NCI-H2081 (cell line): ENCODE measurements around the gene SLC43A2.

Source experiments
- DNase-seq, 2 experiments: peaks; one replicate each; lab custom pipeline; 2025; lab: John Stamatoyannopoulos, UW

The SLC43A2 gene

GRCh38 chr17:1562176-1562643 lies 66.4 kb downstream of the SLC43A2 start:
- peak in 1 of 2 experiments; percentile 46 for DNase-seq

GRCh38 chr17:1561420-1562175 lies 67.0 kb downstream of the SLC43A2 start:
- DNase-seq, result no peak

DNA sequence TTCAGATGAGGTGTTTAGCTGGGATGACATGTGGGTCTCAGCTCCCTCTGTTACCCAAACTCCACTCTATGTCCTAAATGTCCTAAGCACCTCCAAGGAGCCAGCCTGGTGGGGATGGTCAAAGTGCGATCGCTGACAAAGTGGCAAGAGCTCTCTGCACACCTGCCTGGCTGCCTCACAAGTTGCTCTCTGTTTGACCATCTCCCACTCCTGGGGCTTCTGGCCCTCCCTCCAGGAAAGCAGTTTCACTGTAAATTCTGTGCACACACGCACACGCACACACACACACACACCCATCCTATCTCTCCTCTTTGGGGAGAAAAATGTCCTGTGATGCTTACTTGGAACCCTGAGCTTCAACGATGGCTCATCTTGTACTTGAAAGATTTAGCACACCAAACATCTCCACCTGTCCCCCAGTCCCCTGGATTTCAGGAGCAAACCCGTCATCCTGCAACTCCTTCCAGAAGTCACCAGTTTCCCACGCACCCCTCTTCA lies 67.7 kb downstream of the SLC43A2 start:
- no peak for DNase-seq

- DNase-seq, result no peak
Observed at GRCh38 chr17:1560101-1560857, 68.4 kb downstream of the SLC43A2 start.

DNA sequence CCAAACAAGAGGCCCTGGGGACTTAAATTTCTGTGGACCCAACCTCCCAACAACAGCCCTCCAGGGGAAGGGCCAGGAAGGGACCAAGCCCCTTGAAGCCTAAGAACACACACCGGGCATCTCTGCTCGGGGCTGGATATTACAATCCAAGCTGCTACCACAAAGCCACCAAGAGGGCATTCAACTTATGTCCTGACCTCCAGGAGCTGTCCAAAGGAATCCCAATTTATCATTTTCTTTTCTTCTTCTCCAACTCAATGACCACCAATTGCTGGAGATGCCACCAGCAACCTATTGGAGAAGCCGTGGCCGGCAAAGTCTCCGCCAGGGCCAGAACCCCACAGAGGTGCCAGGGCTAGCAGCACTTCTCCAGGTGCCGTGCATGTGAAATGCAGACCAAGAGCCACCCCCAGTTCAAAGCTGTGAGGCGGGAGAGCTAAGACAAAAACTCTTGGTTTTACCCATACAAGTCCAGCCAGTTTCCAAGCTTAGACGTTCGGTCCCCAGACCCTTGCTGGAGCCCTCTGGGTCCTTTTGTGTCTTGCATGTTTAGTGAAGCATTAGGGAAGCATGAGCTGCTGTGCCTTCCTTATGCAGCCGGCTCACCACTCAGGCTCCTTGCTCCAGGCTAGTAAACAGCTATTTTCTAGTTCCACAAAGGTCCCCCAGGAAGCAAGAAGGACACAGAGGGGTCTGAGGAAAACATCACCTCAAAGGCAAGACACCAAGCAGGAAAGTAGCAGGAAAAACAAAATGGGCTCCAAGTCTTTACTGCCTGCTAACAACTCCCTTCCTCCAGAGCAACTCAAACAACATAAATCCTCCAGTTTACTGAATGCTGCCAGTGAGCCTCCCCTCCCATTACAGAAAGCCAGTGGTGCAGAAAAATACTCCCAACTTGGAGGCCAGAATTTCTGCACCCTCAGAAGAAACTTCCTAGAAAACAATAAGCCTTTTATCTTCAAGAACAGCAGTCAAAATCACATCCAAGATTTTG lies 69.3 kb downstream of the SLC43A2 start:
- no peak for DNase-seq

- no peak for DNase-seq
Observed at GRCh38 chr17:1558401-1558800, 70.2 kb downstream of the SLC43A2 start.

DNA sequence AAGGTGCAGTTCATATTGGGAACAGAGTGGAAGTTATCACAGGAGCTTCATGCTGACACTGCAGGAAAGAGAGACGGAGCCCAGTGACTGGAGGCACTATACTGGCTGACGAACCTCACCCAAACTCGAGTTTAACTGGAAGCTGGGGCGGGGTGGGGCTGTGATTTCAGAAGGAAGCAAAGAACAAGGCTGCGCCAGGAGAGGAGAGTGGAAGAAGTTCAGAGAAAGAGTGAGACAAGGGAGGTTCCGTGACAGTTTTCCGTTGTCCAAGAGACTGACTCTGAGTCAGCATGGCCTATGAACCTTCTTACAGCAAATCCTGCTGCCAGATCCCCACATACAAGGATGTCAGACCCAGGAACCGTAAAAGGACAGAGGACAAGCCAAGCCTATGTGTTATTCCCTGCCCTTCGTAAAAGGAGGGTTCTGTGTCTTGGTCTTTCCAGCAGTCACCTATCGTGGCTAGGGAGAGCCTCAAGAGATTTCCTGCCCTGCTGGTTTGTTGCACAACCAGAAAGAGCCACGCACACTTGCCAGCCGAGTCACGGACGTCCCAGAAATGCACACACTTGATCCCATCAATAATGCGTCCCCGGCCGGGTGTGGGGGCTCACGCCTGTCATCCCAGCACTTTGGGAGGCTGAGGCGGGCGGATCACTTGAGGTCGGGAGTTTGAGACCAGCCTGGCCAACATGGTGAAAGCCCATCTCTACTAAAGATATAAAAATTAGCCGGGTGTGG lies 71.1 kb downstream of the SLC43A2 start:
- no peak for DNase-seq

DNA sequence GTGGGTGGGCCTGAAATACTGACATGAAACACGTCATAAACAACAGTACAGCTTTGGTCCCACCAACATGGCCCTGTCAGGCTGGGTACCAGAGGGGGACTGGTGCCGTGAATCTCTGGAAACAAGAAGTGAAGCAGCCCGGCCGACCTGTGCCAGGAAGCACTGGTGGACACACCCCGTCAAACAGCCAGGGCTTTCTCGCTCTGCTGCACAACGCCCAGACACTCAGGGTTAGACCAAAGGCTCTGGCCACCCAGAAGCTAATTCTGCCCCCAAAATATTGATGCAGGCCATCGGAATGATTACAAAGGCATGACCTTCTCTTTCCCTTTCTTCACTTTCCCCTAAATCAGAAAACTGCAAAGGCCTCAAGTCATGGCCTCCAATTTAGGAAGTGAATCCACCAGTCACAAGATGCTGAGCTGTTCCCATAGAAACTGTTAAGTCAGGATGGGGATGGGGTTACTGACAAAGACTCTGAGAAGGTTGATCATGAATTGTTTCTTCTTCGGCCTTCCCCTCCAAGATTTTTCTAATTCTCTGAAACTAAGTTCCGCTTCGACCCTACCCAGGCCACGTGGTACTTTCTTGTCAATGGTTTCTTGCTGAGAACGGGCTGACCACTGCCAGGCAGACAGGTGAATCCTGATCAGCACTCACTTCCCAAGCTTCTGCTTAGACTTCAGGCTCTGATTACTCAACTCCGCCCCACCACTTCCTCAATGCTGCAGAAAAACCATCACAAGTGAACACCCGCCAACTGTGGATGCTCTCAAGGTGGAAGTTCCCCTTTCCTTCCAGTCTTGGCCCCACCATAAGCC lies 72.8 kb downstream of the SLC43A2 start:
- DNase-seq, result no peak

DNA sequence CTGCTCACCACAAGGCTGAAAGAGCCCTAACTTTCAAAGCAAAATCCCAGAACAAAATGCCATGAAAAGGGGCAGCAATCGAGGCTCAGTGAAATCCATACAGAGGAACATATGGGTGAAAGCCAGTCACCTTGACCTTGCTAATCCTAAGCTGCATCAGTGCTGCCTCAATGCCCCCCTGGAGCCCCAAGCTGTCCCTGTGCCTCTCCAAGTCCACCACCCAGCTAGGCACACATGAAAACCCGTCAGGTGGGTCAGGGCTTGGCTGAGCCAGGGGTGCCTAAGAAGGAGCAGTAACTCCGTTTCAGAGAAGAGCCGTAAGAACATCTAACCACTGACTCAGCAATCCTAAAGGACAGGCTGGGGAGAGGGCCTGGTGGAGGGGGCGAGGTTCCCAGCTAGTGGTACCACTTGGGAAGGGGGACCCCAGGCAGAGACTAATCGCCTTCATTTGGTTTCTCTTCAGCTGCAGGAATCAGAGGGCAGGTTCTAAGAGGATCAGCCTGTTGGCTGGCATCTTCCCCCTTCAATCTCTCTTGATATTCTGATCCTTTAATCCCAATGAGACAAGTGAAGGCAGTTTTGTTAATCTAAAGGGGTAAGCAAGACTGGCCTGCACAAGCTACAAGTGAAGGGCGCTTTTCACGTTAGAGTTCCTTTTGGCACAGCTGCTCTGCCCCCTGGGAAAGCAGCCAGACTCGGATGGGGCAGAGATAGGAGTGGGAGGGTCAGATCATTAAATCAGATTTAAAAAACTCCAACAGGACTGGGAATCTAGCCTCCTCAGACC lies 73.7 kb downstream of the SLC43A2 start:
- no peak for DNase-seq

DNA sequence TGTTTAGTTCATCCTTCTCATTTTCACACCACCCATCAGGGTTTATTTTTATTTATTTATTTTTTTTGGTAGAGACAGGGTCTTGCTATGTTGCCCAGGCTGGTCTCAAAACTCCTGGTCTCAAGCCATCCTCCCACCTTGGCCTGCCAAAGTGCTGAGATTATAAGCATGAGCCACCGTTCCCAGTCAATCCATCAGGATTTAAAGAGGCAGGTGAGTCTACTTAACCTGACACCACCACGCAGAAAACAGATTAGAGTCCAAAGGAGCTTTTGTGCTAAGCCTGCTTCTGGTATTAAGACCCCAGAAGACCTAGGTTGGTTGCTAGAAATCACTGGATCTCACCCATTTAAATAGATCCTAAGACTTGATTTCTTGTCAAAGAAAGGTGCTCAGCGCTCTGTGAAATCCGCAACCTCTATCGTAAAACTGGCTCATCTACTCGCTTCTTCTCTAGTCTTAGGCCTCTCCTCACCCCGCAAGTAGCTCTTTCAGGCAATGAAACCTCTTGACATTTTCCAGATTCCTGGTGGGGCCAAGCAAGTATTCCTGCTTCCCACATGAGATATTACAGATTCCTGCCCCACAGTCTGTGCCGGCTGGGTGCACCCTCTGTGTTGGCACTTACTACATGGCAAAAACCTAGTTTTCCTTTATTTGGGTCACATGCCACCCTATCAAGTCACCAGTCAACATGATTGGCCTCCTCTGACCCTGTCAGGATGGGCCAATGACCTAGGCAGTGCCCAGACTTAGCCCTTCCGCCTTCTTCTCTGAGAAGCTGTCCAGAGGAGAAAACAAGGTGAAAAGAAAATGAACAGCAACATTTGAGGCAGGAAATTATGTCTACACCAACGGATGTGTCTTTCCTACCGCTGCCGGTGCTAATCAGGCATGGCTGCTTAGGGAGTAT lies 75.0 kb downstream of the SLC43A2 start:
- no peak for DNase-seq

- DNase-seq, result no peak
Observed at GRCh38 chr17:1552932-1553331, 75.7 kb downstream of the SLC43A2 start.

DNA sequence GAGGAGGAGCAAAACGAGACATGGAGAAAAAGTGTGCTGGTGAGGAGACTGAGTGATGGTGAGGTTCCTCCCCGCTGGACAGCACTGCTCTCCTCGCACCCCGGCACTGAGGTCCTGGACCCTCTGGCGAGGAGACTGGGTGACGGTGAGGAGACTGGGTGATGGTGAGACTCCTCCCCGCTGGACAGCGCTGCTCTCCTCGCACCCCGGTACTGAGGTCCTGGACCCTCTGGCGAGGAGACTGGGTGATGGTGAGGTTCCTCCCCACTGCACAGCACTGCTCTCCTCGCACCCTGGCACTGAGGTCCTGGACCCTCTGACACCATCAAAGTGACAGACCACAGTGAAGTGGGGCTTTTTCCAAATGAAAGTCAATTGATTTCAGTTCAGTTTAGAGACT lies 76.9 kb downstream of the SLC43A2 start:
- no peak for DNase-seq

DNA sequence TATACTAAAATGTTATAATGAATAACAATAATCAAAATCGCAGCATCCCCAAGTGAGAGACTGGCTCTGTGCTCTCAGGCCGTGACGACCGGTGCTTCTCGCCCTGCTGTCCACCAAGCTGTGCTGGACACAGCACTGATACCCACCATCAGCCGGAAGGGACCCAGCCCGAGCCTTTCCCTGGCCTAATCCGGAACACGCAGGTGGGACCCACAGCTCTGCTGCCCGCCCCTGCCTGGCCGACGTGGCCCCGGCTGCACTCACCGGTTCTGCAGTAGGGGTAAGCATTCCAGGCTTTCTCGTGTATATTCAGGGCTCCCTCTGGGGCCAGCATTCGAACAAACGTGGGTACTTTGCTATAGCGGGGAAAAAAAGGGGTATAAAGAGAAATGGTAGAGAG lies 80.6 kb downstream of the SLC43A2 start:
- no peak for DNase-seq

DNA sequence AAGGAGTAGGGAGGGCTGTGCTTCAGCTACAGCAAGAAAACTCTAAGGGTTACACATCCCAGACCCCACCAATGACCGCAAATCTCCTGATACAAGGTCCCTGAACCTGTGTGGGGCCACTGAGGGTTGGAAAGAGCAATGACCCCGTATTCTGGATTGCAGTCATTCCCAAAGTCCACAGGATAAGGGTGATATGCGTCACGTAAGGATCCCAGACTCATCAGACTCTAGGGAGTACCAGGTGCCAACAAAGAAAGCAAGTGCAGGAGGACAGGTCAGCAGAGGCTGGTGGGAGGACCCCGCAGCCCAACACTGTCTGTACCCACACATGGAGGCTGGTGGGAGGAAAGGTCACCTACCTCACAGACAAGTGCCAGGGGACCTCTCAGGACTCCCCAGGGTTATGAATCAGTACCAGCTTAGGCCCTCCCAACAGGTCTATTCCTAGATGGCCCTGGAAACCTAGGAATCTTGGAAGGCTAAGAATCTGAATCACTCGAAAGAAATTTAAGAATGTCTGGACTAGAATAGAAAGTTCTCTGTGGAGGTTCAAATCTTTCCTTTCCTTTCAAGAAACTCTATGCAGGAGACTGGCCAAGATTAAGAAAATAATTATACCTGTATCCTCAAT lies 82.2 kb downstream of the SLC43A2 start:
- no peak for DNase-seq

DNA sequence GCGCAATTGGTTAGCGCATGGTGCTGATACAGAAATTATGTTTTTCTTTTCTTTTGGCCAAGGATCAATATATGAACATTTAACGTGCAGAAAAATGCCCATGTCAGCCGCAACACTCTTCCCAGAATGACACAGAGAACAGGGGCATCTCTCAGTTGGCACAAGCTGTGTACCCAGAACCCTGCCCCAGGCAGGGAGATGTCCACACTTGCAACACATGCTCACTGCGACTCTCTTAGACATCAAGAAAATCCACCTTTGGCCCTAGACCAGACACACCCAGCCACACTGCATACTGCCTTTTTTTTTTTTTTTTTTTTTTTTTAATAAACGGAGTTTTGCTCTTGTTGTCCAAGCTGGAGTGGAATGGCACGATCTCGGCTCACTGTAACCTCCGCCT lies 83.0 kb downstream of the SLC43A2 start:
- no peak for DNase-seq

- DNase-seq, result no peak
Observed at GRCh38 chr17:1542316-1542715, 86.3 kb downstream of the SLC43A2 start.

DNA sequence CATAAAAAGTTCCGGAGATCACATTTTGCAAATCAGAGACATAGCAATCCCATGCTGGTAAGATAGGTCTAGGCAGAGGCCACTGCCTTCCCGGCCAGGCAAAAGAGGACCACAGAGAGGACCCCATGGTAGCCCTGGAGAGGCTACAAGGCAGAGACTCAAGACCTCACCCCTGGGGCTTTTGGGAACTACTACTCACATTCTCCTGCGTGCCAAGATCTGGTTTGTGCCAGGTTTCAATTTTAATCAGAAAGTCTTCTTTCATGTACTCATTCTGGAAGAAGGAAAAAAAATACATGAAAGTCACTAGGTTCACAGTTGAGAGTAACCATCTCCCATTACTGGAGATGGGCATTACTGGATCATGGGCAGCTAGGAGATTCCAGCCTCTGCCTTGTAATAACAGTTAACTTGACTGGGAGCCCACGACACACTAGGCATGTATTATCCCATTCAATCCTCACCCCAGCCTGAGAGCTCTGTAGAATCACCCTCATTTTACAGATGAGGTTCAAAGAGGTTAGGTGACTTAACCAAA lies 87.2 kb downstream of the SLC43A2 start:
- DNase-seq, result no peak

GRCh38 chr17:1539811-1540210 lies 88.8 kb downstream of the SLC43A2 start:
- no peak for DNase-seq
